Hepatic stellate cell (primary cell): ENCODE data around the gene DST.

Experiments used
- DNase-seq: peaks from one replicate; pipeline ENCODE4 v3.0.0; 2011; ENCODE audit warnings: low spot score

Gene DST

GRCh38 chr6:56434606-56435005 is 208.1 kb downstream of the DST start:
- DNase-seq: no peak

- no peak for DNase-seq
Measured at GRCh38 chr6:56433119-56433518, 209.6 kb downstream of the DST start.

- DNase-seq: no peak
Measured at GRCh38 chr6:56432194-56432593, 210.5 kb downstream of the DST start.

GRCh38 chr6:56430629-56431600 is 211.8 kb downstream of the DST start:
- DNase-seq: no peak

GRCh38 chr6:56424542-56425083 is 218.1 kb downstream of the DST start:
- no peak for DNase-seq

GRCh38 chr6:56424064-56424463 is 218.6 kb downstream of the DST start:
- DNase-seq: no peak

GRCh38 chr6:56420296-56420695 is 222.4 kb downstream of the DST start:
- DNase-seq: no peak

GRCh38 chr6:56419191-56419590 is 223.5 kb downstream of the DST start:
- no peak for DNase-seq

GRCh38 chr6:56417823-56418222 is 224.9 kb downstream of the DST start:
- DNase-seq: no peak

GRCh38 chr6:56416247-56416646 is 226.4 kb downstream of the DST start:
- no peak for DNase-seq

- DNase-seq: no peak
Measured at GRCh38 chr6:56408976-56409375, 233.7 kb downstream of the DST start.
